Parathyroid adenoma (tissue), 2 donors: ENCODE data around the gene HS3ST3B1.

Experiments used
- H2AFZ ChIP-seq: fragments of 300-600 bp; sonication (generic); one replicate; pipeline ENCODE4 v1.7.0; 2017; ENCODE audit warnings: antibody characterized with exemption, mild to moderate bottlenecking
- H3K27ac ChIP-seq: fragments of 300-600 bp; sonication (generic); one replicate; pipeline ENCODE4 v1.7.0; 2017
- H3K27me3 ChIP-seq: fragments of 300-600 bp; sonication (generic); one replicate; pipeline ENCODE4 v1.7.0; 2017; ENCODE audit warnings: low read length; ENCODE audit not compliant: control insufficient read depth, insufficient read depth
- H3K36me3 ChIP-seq: fragments of 300-600 bp; sonication (generic); one replicate; pipeline ENCODE4 v1.7.0; 2017; ENCODE audit warnings: low read length; ENCODE audit not compliant: control insufficient read depth, insufficient read depth
- H3K4me1 ChIP-seq: fragments of 300-600 bp; sonication (generic); one replicate; pipeline ENCODE4 v1.7.0; 2017; ENCODE audit warnings: control low read depth
- H3K4me2 ChIP-seq: fragments of 300-600 bp; sonication (generic); one replicate; pipeline ENCODE4 v1.7.0; 2017; ENCODE audit warnings: low read length
- H3K4me3 ChIP-seq: fragments of 300-600 bp; sonication (generic); one replicate; pipeline ENCODE4 v1.7.0; 2017; ENCODE audit warnings: low read depth, low read length
- H3K79me2 ChIP-seq: fragments of 300-600 bp; sonication (generic); one replicate; pipeline ENCODE4 v1.7.0; 2017; ENCODE audit warnings: control low read depth
- H3K9ac ChIP-seq: fragments of 300-600 bp; sonication (generic); one replicate; pipeline ENCODE4 v1.7.0; 2017; ENCODE audit warnings: mild to moderate bottlenecking
- H3K9me3 ChIP-seq: fragments of 300-600 bp; sonication (generic); one replicate; pipeline ENCODE4 v1.7.0; 2017; ENCODE audit warnings: low read length; ENCODE audit not compliant: control insufficient read depth
- CTCF ChIP-seq: fragments of 300-600 bp; sonication (generic); IDR thresholded peaks from one replicate; pipeline ENCODE4 v1.7.0; 2017; ENCODE audit warnings: antibody characterized with exemption, mild to moderate bottlenecking
- donor health status: primary hyperparathyroidism.

Gene HS3ST3B1

GRCh38 chr17:14295676-14296075, 5.2 kb upstream of the HS3ST3B1 start:
- Histone ChIP-seq H3K36me3 (no peaks in the 10 kb centered on the region), H3K4me2 (no peak overlapping the region), H3K79me2 (no peaks in the 10 kb centered on the region), H3K4me1 (no peaks in the 10 kb centered on the region), H3K4me3 (no peak overlapping the region), H3K27ac (no peak overlapping the region), H3K9ac (no peak overlapping the region), H3K9me3 (no peaks in the 10 kb centered on the region), H2AFZ (no peak overlapping the region), H3K27me3 (peaks cover 3% of the 10 kb centered on the region)
- no peak for TF ChIP-seq CTCF

DNA sequence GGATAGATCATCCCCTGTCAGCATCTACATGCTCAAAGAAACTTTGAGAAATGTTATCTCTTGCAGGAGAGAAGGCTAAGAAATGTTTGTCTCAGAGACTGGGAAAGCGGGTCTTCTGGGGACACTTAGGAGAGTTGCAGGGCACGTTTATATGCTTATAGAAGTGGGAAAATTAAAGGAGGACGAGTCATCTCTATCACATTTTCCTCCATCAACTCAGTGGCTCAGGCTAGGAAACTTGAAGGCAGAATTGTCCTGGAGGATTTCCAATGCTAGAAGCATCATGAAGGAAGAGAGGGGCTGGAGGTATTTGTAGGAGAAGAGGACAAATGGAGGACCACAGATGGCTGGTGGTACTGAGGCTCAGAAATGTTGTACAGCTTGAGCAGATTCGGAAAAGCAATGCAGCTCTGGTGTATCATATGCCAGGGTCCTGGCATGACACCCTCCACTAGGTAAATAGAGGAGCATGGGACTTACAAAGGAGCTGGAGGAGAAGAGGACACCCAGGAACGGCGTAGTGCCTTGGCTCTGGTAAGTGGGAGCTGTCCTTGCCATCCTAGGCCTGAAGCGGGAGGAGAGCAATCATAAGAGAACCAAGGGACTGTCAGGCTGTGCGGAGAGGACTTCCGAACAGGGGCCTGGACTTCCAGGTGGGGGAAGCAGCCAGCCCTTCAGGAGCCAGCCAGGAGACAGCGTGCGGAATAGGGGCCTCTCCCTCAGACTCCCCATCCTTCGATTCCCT, 4.5 kb upstream of the HS3ST3B1 start:
- Histone ChIP-seq H3K4me3 (no peak overlapping the region), H3K9ac (no peak overlapping the region), H3K9me3 (no peaks in the 10 kb centered on the region), H3K4me1 (no peaks in the 10 kb centered on the region), H3K27ac (no peak overlapping the region), H3K4me2 (no peak overlapping the region), H2AFZ (no peak overlapping the region), H3K27me3 (peaks cover 3% of the 10 kb centered on the region), H3K36me3 (no peaks in the 10 kb centered on the region), H3K79me2 (no peaks in the 10 kb centered on the region)
- no peak for TF ChIP-seq CTCF

DNA sequence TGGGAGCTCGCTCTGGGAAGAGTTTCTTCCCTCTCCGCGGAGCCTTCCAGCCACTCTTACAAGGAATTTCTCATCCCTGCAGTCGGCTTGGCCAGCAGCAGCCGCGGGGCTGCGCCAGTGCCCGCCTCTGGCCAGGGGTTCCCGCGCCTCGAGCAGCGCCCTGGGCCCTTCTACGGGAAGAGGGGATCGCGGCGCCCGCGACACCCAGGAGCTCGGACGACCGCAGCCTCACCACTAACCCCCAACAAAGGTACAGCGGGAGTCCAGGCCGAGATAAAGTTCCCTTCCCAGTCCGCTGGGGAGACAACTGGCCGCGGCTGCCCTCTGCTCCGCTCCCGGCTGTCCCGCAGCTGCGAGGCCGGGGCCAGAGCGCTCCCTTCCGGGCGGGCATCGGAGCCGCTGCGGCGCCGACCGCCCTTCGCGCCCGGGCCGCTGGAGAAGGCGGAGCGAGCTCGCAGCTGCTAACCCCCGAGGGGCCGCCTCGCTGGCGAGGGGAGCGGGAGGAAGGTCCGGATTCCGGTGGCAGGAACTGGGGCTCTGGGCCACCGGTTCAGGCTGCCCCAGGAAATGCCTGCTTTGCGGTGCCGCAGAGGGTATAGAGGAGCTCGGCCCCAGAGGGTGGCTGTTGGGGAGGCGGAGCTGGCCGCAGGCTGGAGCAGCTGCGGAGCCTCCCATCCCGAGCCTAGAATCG, 3.6 kb upstream of the HS3ST3B1 start:
- H3K27ac ChIP-seq, result no peak overlapping the region
- H3K4me1 ChIP-seq, result no peaks in the 10 kb centered on the region
- H3K36me3 ChIP-seq, result no peaks in the 10 kb centered on the region
- no peak overlapping the region for H3K9ac ChIP-seq
- peak overlapping the region; percentile 61 for H3K4me2 ChIP-seq
- H2AFZ ChIP-seq, result peak overlapping the region; percentile 49
- no peaks in the 10 kb centered on the region for H3K9me3 ChIP-seq
- H3K79me2 ChIP-seq, result no peaks in the 10 kb centered on the region
- TF ChIP-seq CTCF, result no peak
- peaks cover 3% of the 10 kb centered on the region for H3K27me3 ChIP-seq
- H3K4me3 ChIP-seq, result peak overlapping the region; percentile 26

DNA sequence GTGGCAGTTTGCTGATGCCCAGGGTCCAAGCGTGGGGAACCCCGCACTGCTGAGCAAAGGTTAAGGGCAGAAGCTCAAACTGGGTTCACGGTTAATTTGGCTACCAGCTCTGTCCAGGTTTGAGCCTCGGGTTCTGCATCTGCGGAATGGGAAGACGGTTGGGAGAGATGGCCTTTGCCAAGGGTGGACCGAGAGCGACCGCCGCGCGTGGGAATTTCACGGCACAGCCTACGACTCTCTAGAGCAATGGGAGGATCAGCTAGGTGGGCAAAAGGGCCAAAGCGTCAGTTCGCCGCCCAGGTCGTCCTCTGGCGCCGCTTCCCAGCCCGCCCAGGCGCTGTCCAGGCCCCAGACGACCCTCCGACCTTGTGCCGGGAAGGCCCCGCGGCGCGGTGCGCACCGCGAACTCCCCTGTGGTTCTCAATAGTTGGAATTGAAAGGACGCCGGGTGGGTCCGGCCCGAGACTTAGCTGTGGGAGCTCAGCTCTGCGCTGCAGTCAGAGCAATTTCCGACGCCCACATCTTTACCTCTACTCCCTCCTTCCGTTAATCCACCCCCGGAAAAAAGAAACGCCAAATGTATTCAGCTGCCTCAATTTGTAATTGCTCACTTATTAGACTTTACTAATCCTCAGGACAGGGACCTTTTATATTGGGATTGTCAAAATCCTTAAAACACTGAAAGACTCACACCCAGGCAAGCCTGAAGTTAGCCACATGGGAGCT, 2.5 kb upstream of the HS3ST3B1 start:
- TF ChIP-seq CTCF, result no peak
- Histone ChIP-seq H3K9me3 (no peaks in the 10 kb centered on the region), H3K27ac (no peak overlapping the region), H3K27me3 (peaks cover 3% of the 10 kb centered on the region), H3K36me3 (no peaks in the 10 kb centered on the region), H3K79me2 (no peaks in the 10 kb centered on the region), H3K4me3 (no peak overlapping the region), H3K4me1 (no peaks in the 10 kb centered on the region), H3K4me2 (no peak overlapping the region), H3K9ac (no peak overlapping the region), H2AFZ (no peak overlapping the region)
